SK-N-SH (cell line): ENCODE results near the gene AK3. TPM values are rescaled to one million over a fixed set of nuclear protein-coding genes. Genes with fewer than 3 reads are reported as not detected.
"Not testable (repeated sequence)": the region's sequence is repeated elsewhere in the genome, so short reads cannot be mapped to it uniquely, and the experiment has no call there.

ENCODE experiments used
- CTCF ChIA-PET: fragments of 300-600, 350-600 bp; formaldehyde crosslinking; extraction: SDS; loops from one replicate; lab custom pipeline; 2021; lab: Yijun Ruan, JAX
- POLR2A ChIA-PET: fragments of 350-600 bp; sonication (Branson Sonifier 250); formaldehyde crosslinking; extraction: SDS; loops from one replicate; lab custom pipeline; 2020; ENCODE audit warnings: antibody characterized with exemption, inconsistent platforms; lab: Yijun Ruan, JAX
- DNase-seq: peaks from one replicate; pipeline ENCODE4 v3.0.0; 2012
- H2AFZ ChIP-seq: fragments of 200-600 bp; sonication (generic); 2 replicates; pipeline ENCODE4 v1.8.1; 2016; ENCODE audit warnings: antibody characterized with exemption, mild to moderate bottlenecking, low read depth
- H3F3A ChIP-seq: fragments of 200-600 bp; sonication (generic); replicated peaks from 2 replicates; pipeline ENCODE3; 2016; ENCODE audit warnings: antibody characterized with exemption, mild to moderate bottlenecking; ENCODE audit not compliant: insufficient read depth
- H3K27ac ChIP-seq, 2 experiments: fragments of 200-500 bp in 1 of 2; fragments of 200-600 bp in 1 of 2; sonication (Bioruptor generic) in 1 of 2; sonication (generic), shearing (Covaris generic) in 1 of 2; 2 replicates each; pipeline versions ENCODE4 v1.5.1 to v1.6.1; 2014 to 2016; ENCODE audit warnings: low read depth in 2 of 2, inconsistent platforms in 1 of 2, low read length in 1 of 2, mild to moderate bottlenecking in 1 of 2, mixed read lengths in 1 of 2
- H3K27me3 ChIP-seq: fragments of 200-600 bp; sonication (generic), shearing (Covaris generic); 2 replicates; pipeline ENCODE4 v1.6.1; 2016; ENCODE audit warnings: mixed run types; ENCODE audit not compliant: insufficient read depth
- H3K36me3 ChIP-seq, 2 experiments: fragments of 200-500 bp in 1 of 2; fragments of 200-600 bp in 1 of 2; sonication (Bioruptor generic) in 1 of 2; sonication (generic) in 1 of 2; replicated peaks in 1 of 2; 2 replicates each; pipeline versions ENCODE3 to v1.5.1; 2014 to 2016; ENCODE audit warnings: low read length in 1 of 2, mild to moderate bottlenecking in 1 of 2; ENCODE audit not compliant: insufficient read depth in 2 of 2, control insufficient read depth in 1 of 2
- H3K4me1 ChIP-seq, 2 experiments: fragments of 200-500 bp in 1 of 2; fragments of 200-600 bp in 1 of 2; sonication (Bioruptor generic) in 1 of 2; sonication (generic), shearing (Covaris generic) in 1 of 2; 2 replicates each; pipeline versions ENCODE4 v1.5.1 to v1.6.1; 2014 to 2016; ENCODE audit warnings: low read depth in 1 of 2, low read length in 1 of 2, mixed run types in 1 of 2; ENCODE audit not compliant: insufficient read depth in 2 of 2, control insufficient read depth in 1 of 2
- H3K4me2 ChIP-seq: fragments of 200-600 bp; sonication (generic), shearing (Covaris generic); 2 replicates; pipeline ENCODE4 v1.6.1; 2017; ENCODE audit warnings: mixed run types
- H3K4me3 ChIP-seq, 2 experiments: fragments of 200-500 bp in 1 of 2; fragments of 200-600 bp in 1 of 2; sonication (Bioruptor generic) in 1 of 2; sonication (generic), shearing (Covaris generic) in 1 of 2; 2 replicates each; pipeline versions ENCODE4 v1.5.1 to v1.8.1; 2014 to 2016; ENCODE audit warnings: low read depth in 2 of 2, inconsistent platforms in 1 of 2, low read length in 1 of 2, mild to moderate bottlenecking in 1 of 2, mixed read lengths in 1 of 2, moderate library complexity in 1 of 2
- H3K79me2 ChIP-seq: fragments of 200-600 bp; sonication (generic); 2 replicates; pipeline ENCODE4 v1.8.1; 2017; ENCODE audit warnings: mild to moderate bottlenecking; ENCODE audit not compliant: insufficient read depth
- H3K9ac ChIP-seq: fragments of 200-600 bp; sonication (generic); 2 replicates; pipeline ENCODE4 v1.6.1; 2017; ENCODE audit warnings: mixed run types
- H3K9me2 ChIP-seq: fragments of 200-600 bp; sonication (generic); 2 replicates; pipeline ENCODE4 v1.6.1; 2017; ENCODE audit warnings: mixed run types
- H3K9me3 ChIP-seq: fragments of 200-600 bp; sonication (generic); 2 replicates; pipeline ENCODE4 v1.6.1; 2017; ENCODE audit warnings: mixed run types, mild to moderate bottlenecking, moderate library complexity
- H4K20me1 ChIP-seq: fragments of 200-600 bp; sonication (generic); 2 replicates; pipeline ENCODE4 v1.6.1; 2017; ENCODE audit warnings: mild to moderate bottlenecking, mixed run types; ENCODE audit not compliant: insufficient read depth
- CHD2 ChIP-seq: fragments of 150-350 bp; IDR thresholded peaks from 2 replicates; pipeline ENCODE4 v1.6.1; 2018; ENCODE audit warnings: low read length; ENCODE audit not compliant: partially characterized antibody
- ELF1 ChIP-seq: IDR thresholded peaks from 2 replicates; pipeline ENCODE4 v1.4.0; 2012
- FOXJ3 ChIP-seq: sonication (generic); formaldehyde crosslinking; IDR thresholded peaks from 2 replicates; pipeline ENCODE4 v1.5.1; 2020; ENCODE audit warnings: mild to moderate bottlenecking, missing genetic modification reagents
- GABPA ChIP-seq: IDR thresholded peaks from 2 replicates; pipeline ENCODE4 v1.4.0; 2012; ENCODE audit warnings: low read depth, mild to moderate bottlenecking
- GATA2 ChIP-seq: sonication (generic); formaldehyde crosslinking; IDR thresholded peaks from 2 replicates; pipeline ENCODE4 v1.5.0; 2020; ENCODE audit warnings: mild to moderate bottlenecking, missing genetic modification reagents
- MEF2A ChIP-seq: IDR thresholded peaks from 2 replicates; pipeline ENCODE4 v1.4.0; 2012; ENCODE audit warnings: low read depth, borderline replicate concordance
- RCOR1 ChIP-seq: fragments of 150-350 bp; IDR thresholded peaks from 2 replicates; pipeline ENCODE4 v1.6.1; 2017; ENCODE audit warnings: antibody characterized with exemption, low read length
- RXRA ChIP-seq: IDR thresholded peaks from 2 replicates; pipeline ENCODE4 v1.4.0; 2012; ENCODE audit warnings: low read depth, mild to moderate bottlenecking, borderline replicate concordance
- SIN3A ChIP-seq: IDR thresholded peaks from 2 replicates; pipeline ENCODE4 v1.6.1; 2012; ENCODE audit warnings: low read depth, mild to moderate bottlenecking, low read length, moderate library complexity, borderline replicate concordance
- SMC3 ChIP-seq: IDR thresholded peaks from 2 replicates; pipeline ENCODE4 v1.6.1; 2012; ENCODE audit warnings: low read depth, low read length, improper control_type of control experiment
- TAF1 ChIP-seq: IDR thresholded peaks from 2 replicates; pipeline ENCODE4 v1.6.1; 2012; ENCODE audit warnings: low read depth, mild to moderate bottlenecking, low read length, moderate library complexity, borderline replicate concordance
- USF1 ChIP-seq: IDR thresholded peaks from 2 replicates; pipeline ENCODE4 v1.4.0; 2012; ENCODE audit warnings: low read depth, borderline replicate concordance
- YY1 ChIP-seq: IDR thresholded peaks from 2 replicates; pipeline ENCODE4 v1.4.0; 2012; ENCODE audit warnings: low read depth, mild to moderate bottlenecking
- WGBS: methylation state at CpG from one replicate; pipeline ENCODE4 v1.1.6; 2017; ENCODE audit warnings: low lambda C conversion rate; 5-methylcytosine and 5-hydroxymethylcytosine counted together
- polyA plus RNA-seq, 3 experiments: library from polyadenylated mRNA; depleted of rRNA; stranded (reverse); fragments of >200 nt; gene quantifications; 2 replicates each; pipeline ENCODE4 v1.2.3, GENCODE V29; 2012

Gene AK3
- polyA plus RNA-seq, 1 of the 3 experiments (the other 2 are of a cell fraction): 20.6 TPM

DNA sequence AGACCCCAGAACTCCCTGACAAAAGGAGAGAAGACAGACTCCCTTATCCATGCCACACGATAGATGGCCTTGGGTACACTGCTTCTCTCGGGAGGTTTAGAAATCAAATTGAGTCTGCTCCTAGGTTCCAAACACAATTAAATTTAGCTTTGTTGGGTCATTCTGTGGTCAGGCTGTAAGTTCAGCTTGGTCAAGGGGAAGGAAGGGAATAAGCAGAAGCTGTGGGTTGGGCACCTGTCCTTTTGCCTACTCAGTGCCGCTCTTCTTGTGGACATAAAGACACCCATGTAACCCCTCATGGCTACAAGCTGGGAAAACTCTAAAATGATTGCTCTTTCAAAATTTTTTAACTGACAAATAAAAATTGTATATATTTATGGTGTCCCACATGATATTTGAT lies 19.1 kb upstream of the AK3 start:
- TF ChIP-seq YY1 (no peak), CHD2 (no peak), SMC3 (no peak)
- DNase-seq: no peak
- no peaks in the 10 kb centered on the region for H3K9me3 ChIP-seq
- 82% methylated on average over 3 of the region's 3 CpGs for WGBS
- H3K79me2 ChIP-seq: no peaks in the 10 kb centered on the region
- no peak overlapping the region for H3K27ac ChIP-seq
- ChIA-PET CTCF (interaction anchor here (0.8 to 8.0 kb wide), 23 partner anchors 8 to 840 kb away, joined by 3 to 102 read pairs (median 7); partner anchors contain the start of genes INSL6, JAK2 and PLGRKT), POLR2A (no interaction called here)
- no peak overlapping the region for H3K4me3 ChIP-seq
- H3F3A ChIP-seq: no peaks in the 10 kb centered on the region
- H3K4me1 ChIP-seq: peaks cover 7 to 8% of the 10 kb centered on the region in 2 experiments; a peak in 3 of 4 replicates
- no peaks in the 10 kb centered on the region for H3K9me2 ChIP-seq
- no peaks in the 10 kb centered on the region for H3K36me3 ChIP-seq
- no peak overlapping the region for H2AFZ ChIP-seq
- no peak overlapping the region for H3K4me2 ChIP-seq
- H4K20me1 ChIP-seq: no peaks in the 10 kb centered on the region
- H3K27me3 ChIP-seq: no peaks in the 10 kb centered on the region
- no peak overlapping the region for H3K9ac ChIP-seq

DNA sequence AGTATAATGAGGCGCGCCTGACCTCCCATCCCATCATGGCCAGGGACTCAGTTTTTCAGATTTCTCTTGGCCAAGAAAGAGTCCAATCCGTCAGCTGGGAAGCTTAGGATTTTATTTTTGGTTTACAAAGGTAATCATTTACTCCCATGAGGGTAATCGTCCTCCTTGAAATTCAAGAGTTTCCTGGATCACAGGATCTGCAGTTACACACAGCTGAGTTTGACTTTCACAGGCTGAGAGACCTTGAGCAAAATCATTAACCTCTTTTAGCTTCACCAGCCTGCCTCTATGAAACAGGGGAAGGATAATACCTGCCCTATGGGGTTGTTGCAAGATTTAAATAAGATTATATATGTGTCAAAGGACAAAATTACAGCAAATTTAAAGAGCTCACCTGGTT lies 15.4 kb upstream of the AK3 start:
- Histone ChIP-seq H3K4me3 (no peak overlapping the region), H3K36me3 (no peaks in the 10 kb centered on the region), H3K9ac (no peak overlapping the region), H3K79me2 (no peaks in the 10 kb centered on the region), H3K27me3 (no peaks in the 10 kb centered on the region), H4K20me1 (no peaks in the 10 kb centered on the region), H3K9me2 (no peaks in the 10 kb centered on the region), H2AFZ (peak overlapping the region; percentile 18; the same call in 1 of the 2 replicates), H3K4me2 (no peak overlapping the region), H3F3A (no peaks in the 10 kb centered on the region), H3K27ac (no peak overlapping the region), H3K9me3 (no peaks in the 10 kb centered on the region), H3K4me1 (no peaks in the 10 kb centered on the region)
- no peak for DNase-seq
- TF ChIP-seq RXRA (no peak), SIN3A (no peak), GATA2 (CRISPR knock-in tag) (no peak), MEF2A (no peak), CHD2 (no peak), FOXJ3 (CRISPR knock-in tag) (no peak), ELF1 (no peak), SMC3 (no peak), RCOR1 (no peak)
- CTCF ChIA-PET: interaction anchor here (1.2 to 1.8 kb wide), 6 partner anchors 11 to 834 kb away, joined by 3 to 6 read pairs (median 4); partner anchors contain the start of gene AK3
- POLR2A ChIA-PET: no interaction called here
- 76% methylated on average over 4 of the region's 4 CpGs for WGBS

- Histone ChIP-seq H3K27me3 (no peaks in the 10 kb centered on the region), H3K9me2 (no peaks in the 10 kb centered on the region), H3F3A (no peaks in the 10 kb centered on the region), H4K20me1 (no peaks in the 10 kb centered on the region), H3K4me2 (no peak overlapping the region), H3K9ac (no peak overlapping the region), H2AFZ (no peak overlapping the region), H3K36me3 (no peaks in the 10 kb centered on the region), H3K79me2 (no peaks in the 10 kb centered on the region), H3K4me1 (no peaks in the 10 kb centered on the region), H3K27ac (no peak overlapping the region), H3K4me3 (no peak overlapping the region), H3K9me3 (no peaks in the 10 kb centered on the region)
- POLR2A ChIA-PET: interaction anchor here (0.6 kb wide), 1 partner anchor 1224 kb away, joined by 3 read pairs; no protein-coding TSS in a partner anchor
- no peak for DNase-seq
- TF ChIP-seq MEF2A (no peak), GABPA (no peak), USF1 (no peak), TAF1 (no peak), ELF1 (no peak), RXRA (no peak)
- WGBS: 69% methylated on average over 5 of the region's 5 CpGs
- CTCF ChIA-PET: interaction anchor here (1.1 to 1.8 kb wide), 3 partner anchors 8 to 14 kb away, joined by 3 to 6 read pairs (median 3); partner anchors contain the start of gene AK3
Observed at GRCh38 chr9:4755026-4755609, 14.1 kb upstream of the AK3 start.

GRCh38 chr9:4754530-4754929 lies 13.5 kb upstream of the AK3 start:
- H3F3A ChIP-seq, H3K36me3 ChIP-seq, H3K4me3 ChIP-seq, H4K20me1 ChIP-seq, DNase-seq, H3K27me3 ChIP-seq, H3K9me3 ChIP-seq, H3K79me2 ChIP-seq, H3K27ac ChIP-seq, H3K4me2 ChIP-seq, H3K4me1 ChIP-seq, H3K9ac ChIP-seq, H3K9me2 ChIP-seq, H2AFZ ChIP-seq: not testable (repeated sequence)
- POLR2A ChIA-PET: interaction anchor here (0.6 kb wide), 1 partner anchor 1224 kb away, joined by 3 read pairs; no protein-coding TSS in a partner anchor
- CTCF ChIA-PET: interaction anchor here (1.1 kb wide), 1 partner anchor 9 kb away, joined by 3 read pairs; no protein-coding TSS in a partner anchor
